ENCODE results near the gene P2RY13. TPM values are rescaled to one million over a fixed set of nuclear protein-coding genes. Genes with fewer than 3 reads are reported as not detected.

Gene P2RY13
- total RNA-seq, 1 experiment from 2014 or later: 0.97 TPM

DNA sequence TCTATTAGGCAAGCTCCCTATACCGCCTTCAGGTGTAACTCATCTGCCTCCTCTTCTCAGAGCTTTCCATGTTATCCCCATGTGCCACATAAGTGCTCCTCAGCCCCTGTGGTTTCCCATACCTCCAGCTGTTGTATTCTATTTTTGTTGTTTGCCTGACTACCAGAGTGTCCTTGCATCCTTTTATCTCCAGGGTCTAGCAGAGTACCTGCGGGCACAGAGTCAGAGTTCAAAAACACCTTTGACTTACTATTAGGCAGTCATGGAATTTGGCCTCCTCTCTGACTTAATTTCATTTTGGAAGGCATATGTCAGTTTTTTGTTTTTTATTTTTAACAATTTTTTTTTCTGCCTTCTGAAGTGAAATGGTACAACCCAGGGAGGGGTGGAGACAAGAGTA, 19.8 kb downstream of the P2RY13 start:
- Histone ChIP-seq H3K9ac (ENCODE audit: low read length) (no peak overlapping the region), H2AFZ (ENCODE audit: low read length) (no peak overlapping the region), H3K4me1 (ENCODE audit: low read length) (no peaks in the 10 kb centered on the region), H3K4me2 (ENCODE audit: low read depth, low read length, poor library complexity, severe bottlenecking) (no peak overlapping the region), H3K27me3 (ENCODE audit: low read length) (no peaks in the 10 kb centered on the region), H3K9me2 (replicated peaks; ENCODE audit: insufficient read depth, low read length) (no peaks in the 10 kb centered on the region), H3K4me3 (ENCODE audit: low read length) (no peak overlapping the region), H3K27ac (ENCODE audit: low read length) (no peak overlapping the region), H3K9me3 (ENCODE audit: low read length) (no peaks in the 10 kb centered on the region), H3K36me3 (ENCODE audit: insufficient read depth, low read length) (no peaks in the 10 kb centered on the region), H4K20me1 (ENCODE audit: insufficient read depth, low read depth, low read length) (no peaks in the 10 kb centered on the region), H3K79me2 (ENCODE audit: low read length) (no peaks in the 10 kb centered on the region)
- DNase-seq: no peak

DNA sequence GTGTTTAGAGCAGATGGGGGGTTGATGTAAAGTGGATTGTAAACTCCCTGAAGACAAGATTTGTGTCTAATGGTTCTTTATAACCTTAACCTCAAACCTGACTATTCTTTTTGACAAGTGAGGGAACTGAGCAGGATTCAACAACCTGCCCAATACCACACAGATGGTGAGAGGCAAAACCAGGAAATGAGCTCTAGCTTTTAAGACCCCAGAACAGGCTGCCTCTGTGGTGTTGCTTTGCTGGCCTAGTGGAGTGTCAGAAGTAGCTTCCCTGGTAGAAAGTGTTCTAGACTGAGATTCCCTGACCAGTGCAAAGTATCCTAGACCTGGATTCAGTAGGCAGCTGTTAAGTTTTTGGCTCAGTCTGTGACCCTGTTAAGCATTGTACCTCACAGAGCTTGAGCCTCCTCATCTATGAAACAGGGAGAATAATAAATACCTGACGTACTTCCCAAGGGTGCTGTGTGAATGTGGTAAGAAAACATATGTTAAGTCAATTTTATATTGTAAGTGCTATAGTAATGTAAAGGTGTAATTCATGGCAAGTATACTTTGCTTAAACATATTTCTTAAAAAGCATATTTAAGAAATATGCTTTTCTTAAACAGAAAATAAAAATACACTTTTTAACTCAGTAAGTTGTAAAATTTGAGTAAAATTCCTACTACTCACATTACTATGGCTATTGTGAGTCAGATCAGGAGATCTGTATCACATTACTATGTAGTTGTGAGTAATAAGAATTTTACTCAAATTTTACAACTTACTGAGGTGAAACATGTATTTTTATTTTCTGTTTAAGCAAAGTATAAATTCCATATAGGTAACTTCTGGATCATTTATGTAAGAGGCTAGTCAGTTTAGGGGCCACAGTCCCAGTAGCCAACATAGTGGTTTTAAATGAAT, 21.5 kb downstream of the P2RY13 start:
- H3K9ac ChIP-seq (ENCODE audit: low read length): no peak overlapping the region
- H3K27me3 ChIP-seq (ENCODE audit: low read length): no peaks in the 10 kb centered on the region
- no peaks in the 10 kb centered on the region for H3K9me2 ChIP-seq (replicated peaks; ENCODE audit: insufficient read depth, low read length)
- no peak overlapping the region for H3K4me3 ChIP-seq (ENCODE audit: low read length)
- H3K79me2 ChIP-seq (ENCODE audit: low read length): no peaks in the 10 kb centered on the region
- DNase-seq: no peak
- H3K4me2 ChIP-seq (ENCODE audit: low read depth, low read length, poor library complexity, severe bottlenecking): no peak overlapping the region
- no peaks in the 10 kb centered on the region for H4K20me1 ChIP-seq (ENCODE audit: insufficient read depth, low read depth, low read length)
- H2AFZ ChIP-seq (ENCODE audit: low read length): no peak overlapping the region
- no peaks in the 10 kb centered on the region for H3K9me3 ChIP-seq (ENCODE audit: low read length)
- no peak overlapping the region for H3K27ac ChIP-seq (ENCODE audit: low read length)
- no peaks in the 10 kb centered on the region for H3K4me1 ChIP-seq (ENCODE audit: low read length)
- no peaks in the 10 kb centered on the region for H3K36me3 ChIP-seq (ENCODE audit: insufficient read depth, low read length)

DNA sequence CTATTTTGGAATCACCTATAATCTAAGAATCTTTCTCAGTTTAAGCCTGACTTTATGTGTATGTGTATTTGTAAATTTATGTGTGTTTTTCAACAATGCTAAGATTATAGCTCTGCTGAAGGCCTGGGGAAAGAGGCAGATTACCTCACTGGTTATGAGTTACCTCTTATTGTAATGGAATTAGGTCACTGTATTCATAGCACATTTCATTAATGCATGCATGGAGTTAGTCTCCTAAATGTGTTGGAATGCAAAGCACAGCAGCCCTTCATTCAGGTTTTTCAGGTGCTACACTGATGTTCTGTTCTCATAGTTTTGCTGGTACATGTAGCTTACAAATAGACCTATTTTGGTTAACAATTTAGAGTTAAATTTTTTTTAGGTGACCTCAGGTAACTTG, 22.2 kb downstream of the P2RY13 start:
- H3K36me3 ChIP-seq (ENCODE audit: insufficient read depth, low read length): no peaks in the 10 kb centered on the region
- no peak overlapping the region for H3K27ac ChIP-seq (ENCODE audit: low read length)
- no peaks in the 10 kb centered on the region for H4K20me1 ChIP-seq (ENCODE audit: insufficient read depth, low read depth, low read length)
- no peak for DNase-seq
- no peaks in the 10 kb centered on the region for H3K79me2 ChIP-seq (ENCODE audit: low read length)
- H3K4me3 ChIP-seq (ENCODE audit: low read length): no peak overlapping the region
- no peaks in the 10 kb centered on the region for H3K9me2 ChIP-seq (replicated peaks; ENCODE audit: insufficient read depth, low read length)
- H3K9ac ChIP-seq (ENCODE audit: low read length): no peak overlapping the region
- H2AFZ ChIP-seq (ENCODE audit: low read length): no peak overlapping the region
- no peaks in the 10 kb centered on the region for H3K9me3 ChIP-seq (ENCODE audit: low read length)
- no peaks in the 10 kb centered on the region for H3K4me1 ChIP-seq (ENCODE audit: low read length)
- H3K4me2 ChIP-seq (ENCODE audit: low read depth, low read length, poor library complexity, severe bottlenecking): no peak overlapping the region
- H3K27me3 ChIP-seq (ENCODE audit: low read length): no peaks in the 10 kb centered on the region

DNA sequence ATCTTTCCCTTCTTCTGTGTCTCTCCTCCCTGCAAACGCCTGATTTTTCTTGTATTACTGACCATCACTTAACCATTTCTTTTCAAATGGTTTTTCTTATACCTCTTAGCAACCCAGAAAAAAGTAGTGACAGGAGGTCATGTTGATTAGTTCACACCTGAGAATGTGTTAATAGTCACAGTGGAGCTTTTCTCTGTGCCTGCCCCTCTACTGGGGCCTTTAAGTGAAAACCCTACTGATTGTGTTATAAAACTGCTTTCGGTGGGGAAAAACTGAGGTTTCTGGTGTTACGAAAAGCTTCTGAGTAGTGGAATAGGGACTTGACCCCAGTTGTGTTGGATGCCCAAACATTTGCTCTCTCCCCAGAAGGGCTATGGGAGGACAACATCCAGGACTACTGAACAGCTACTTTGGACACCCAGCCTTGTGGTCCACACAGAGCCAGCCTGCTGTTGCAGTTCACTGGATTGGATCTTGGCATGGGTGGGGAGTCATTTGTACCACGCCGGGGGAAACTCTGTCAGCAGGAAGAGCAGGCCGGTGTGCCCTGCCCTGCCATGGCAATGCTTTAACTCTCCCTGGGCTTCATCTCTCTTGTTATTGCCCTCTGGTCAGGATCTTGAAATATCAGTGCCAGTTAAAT, 23.1 kb downstream of the P2RY13 start:
- Histone ChIP-seq H4K20me1 (ENCODE audit: insufficient read depth, low read depth, low read length) (no peaks in the 10 kb centered on the region), H3K9me2 (replicated peaks; ENCODE audit: insufficient read depth, low read length) (no peaks in the 10 kb centered on the region), H2AFZ (ENCODE audit: low read length) (no peak overlapping the region), H3K27ac (ENCODE audit: low read length) (no peak overlapping the region), H3K4me1 (ENCODE audit: low read length) (0 out of 2 replicates have a peak, but pooled peaks cover 3% of the 10 kb centered on the region), H3K4me3 (ENCODE audit: low read length) (no peak overlapping the region), H3K4me2 (ENCODE audit: low read depth, low read length, poor library complexity, severe bottlenecking) (no peak overlapping the region), H3K79me2 (ENCODE audit: low read length) (no peaks in the 10 kb centered on the region), H3K9me3 (ENCODE audit: low read length) (no peaks in the 10 kb centered on the region), H3K27me3 (ENCODE audit: low read length) (no peaks in the 10 kb centered on the region), H3K36me3 (ENCODE audit: insufficient read depth, low read length) (no peaks in the 10 kb centered on the region), H3K9ac (ENCODE audit: low read length) (no peak overlapping the region)
- DNase-seq: no peak

GRCh38 chr3:151305775-151306151, 23.6 kb downstream of the P2RY13 start:
- Histone ChIP-seq H3K9me3 (ENCODE audit: low read length) (no peaks in the 10 kb centered on the region), H2AFZ (ENCODE audit: low read length) (no peak overlapping the region), H3K36me3 (ENCODE audit: insufficient read depth, low read length) (no peaks in the 10 kb centered on the region), H3K79me2 (ENCODE audit: low read length) (no peaks in the 10 kb centered on the region), H3K4me2 (ENCODE audit: low read depth, low read length, poor library complexity, severe bottlenecking) (no peak overlapping the region), H3K4me3 (ENCODE audit: low read length) (no peak overlapping the region), H3K27ac (ENCODE audit: low read length) (no peak overlapping the region), H4K20me1 (ENCODE audit: insufficient read depth, low read depth, low read length) (no peaks in the 10 kb centered on the region), H3K9ac (ENCODE audit: low read length) (no peak overlapping the region), H3K4me1 (ENCODE audit: low read length) (0 out of 2 replicates have a peak, but pooled peaks cover 4% of the 10 kb centered on the region), H3K9me2 (replicated peaks; ENCODE audit: insufficient read depth, low read length) (no peaks in the 10 kb centered on the region), H3K27me3 (ENCODE audit: low read length) (no peaks in the 10 kb centered on the region)
- DNase-seq: no peak

DNA sequence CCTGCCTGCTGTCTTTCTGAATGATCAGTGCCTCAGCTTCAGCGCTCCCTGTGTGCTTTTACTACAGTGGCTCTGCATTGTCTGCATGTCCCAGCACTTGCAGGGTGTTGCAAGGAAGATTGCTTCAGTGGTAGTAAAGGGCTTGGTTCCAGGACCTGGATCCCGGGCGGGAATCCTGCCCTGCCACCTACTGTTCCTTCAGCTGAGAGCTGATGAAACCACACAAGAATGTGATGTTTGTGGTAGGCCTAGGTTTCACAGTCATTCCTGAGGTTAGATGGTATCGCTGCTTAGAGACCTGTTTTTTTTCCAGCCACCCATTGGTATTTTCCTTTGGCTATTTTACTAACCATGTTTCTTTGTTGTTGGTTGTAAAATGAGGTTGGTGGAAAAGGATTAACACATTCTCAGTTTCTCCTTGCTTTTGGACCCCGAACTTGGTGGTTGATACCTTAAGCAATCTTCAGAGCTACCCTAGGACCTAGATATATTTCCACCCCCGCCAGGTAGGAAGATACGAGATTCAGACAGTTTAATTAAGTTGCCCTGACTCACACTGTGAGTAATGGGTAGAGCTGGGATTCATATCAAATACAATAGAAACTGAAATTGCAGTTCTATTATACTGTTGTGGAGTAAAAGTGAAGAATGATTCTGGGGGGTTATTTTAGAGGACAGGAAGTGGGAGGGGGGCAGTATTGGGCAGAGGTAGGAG, 24.1 kb downstream of the P2RY13 start:
- no peak overlapping the region for H2AFZ ChIP-seq (ENCODE audit: low read length)
- no peak overlapping the region for H3K27ac ChIP-seq (ENCODE audit: low read length)
- no peaks in the 10 kb centered on the region for H3K9me2 ChIP-seq (replicated peaks; ENCODE audit: insufficient read depth, low read length)
- H3K79me2 ChIP-seq (ENCODE audit: low read length): no peaks in the 10 kb centered on the region
- H3K4me3 ChIP-seq (ENCODE audit: low read length): no peak overlapping the region
- H3K9ac ChIP-seq (ENCODE audit: low read length): no peak overlapping the region
- H3K4me2 ChIP-seq (ENCODE audit: low read depth, low read length, poor library complexity, severe bottlenecking): no peak overlapping the region
- no peaks in the 10 kb centered on the region for H3K36me3 ChIP-seq (ENCODE audit: insufficient read depth, low read length)
- H3K9me3 ChIP-seq (ENCODE audit: low read length): no peaks in the 10 kb centered on the region
- H4K20me1 ChIP-seq (ENCODE audit: insufficient read depth, low read depth, low read length): no peaks in the 10 kb centered on the region
- no peaks in the 10 kb centered on the region for H3K27me3 ChIP-seq (ENCODE audit: low read length)
- no peak for DNase-seq
- 0 out of 2 replicates have a peak, but pooled peaks cover 4% of the 10 kb centered on the region for H3K4me1 ChIP-seq (ENCODE audit: low read length)

DNA sequence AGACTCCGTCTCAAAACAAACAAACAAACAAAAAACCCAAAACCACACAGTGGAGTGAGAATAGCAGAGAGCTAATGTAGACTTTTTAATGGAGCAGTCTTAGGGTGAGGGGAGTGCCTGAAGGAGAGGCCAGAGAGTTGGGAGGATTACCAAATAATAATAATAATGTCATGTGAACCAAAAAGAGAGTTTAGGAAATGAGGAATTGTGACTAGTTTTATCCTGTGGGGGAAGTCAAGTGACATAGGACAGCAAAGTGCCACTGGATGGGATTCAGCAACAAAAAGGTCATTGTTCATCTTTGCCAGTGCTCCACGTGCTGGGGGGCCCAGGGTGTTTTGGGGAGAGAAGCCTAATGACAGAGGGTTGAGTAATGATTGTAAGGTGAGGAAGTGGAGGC, 25.6 kb downstream of the P2RY13 start:
- Histone ChIP-seq H4K20me1 (ENCODE audit: insufficient read depth, low read depth, low read length) (no peaks in the 10 kb centered on the region), H3K36me3 (ENCODE audit: insufficient read depth, low read length) (no peaks in the 10 kb centered on the region), H3K27me3 (ENCODE audit: low read length) (no peaks in the 10 kb centered on the region), H3K9ac (ENCODE audit: low read length) (no peak overlapping the region), H3K79me2 (ENCODE audit: low read length) (no peaks in the 10 kb centered on the region), H3K9me3 (ENCODE audit: low read length) (no peaks in the 10 kb centered on the region), H3K9me2 (replicated peaks; ENCODE audit: insufficient read depth, low read length) (no peaks in the 10 kb centered on the region), H3K27ac (ENCODE audit: low read length) (no peak overlapping the region), H2AFZ (ENCODE audit: low read length) (no peak overlapping the region), H3K4me1 (ENCODE audit: low read length) (0 out of 2 replicates have a peak, but pooled peaks cover 4% of the 10 kb centered on the region), H3K4me3 (ENCODE audit: low read length) (no peak overlapping the region), H3K4me2 (ENCODE audit: low read depth, low read length, poor library complexity, severe bottlenecking) (no peak overlapping the region)
- DNase-seq: no peak

- Histone ChIP-seq H3K4me3 (ENCODE audit: low read length) (no peak overlapping the region), H2AFZ (ENCODE audit: low read length) (no peak overlapping the region), H3K4me1 (ENCODE audit: low read length) (0 out of 2 replicates have a peak, but pooled peaks cover 4% of the 10 kb centered on the region), H3K79me2 (ENCODE audit: low read length) (no peaks in the 10 kb centered on the region), H3K9ac (ENCODE audit: low read length) (no peak overlapping the region), H3K9me2 (replicated peaks; ENCODE audit: insufficient read depth, low read length) (no peaks in the 10 kb centered on the region), H3K36me3 (ENCODE audit: insufficient read depth, low read length) (no peaks in the 10 kb centered on the region), H4K20me1 (ENCODE audit: insufficient read depth, low read depth, low read length) (no peaks in the 10 kb centered on the region), H3K4me2 (ENCODE audit: low read depth, low read length, poor library complexity, severe bottlenecking) (no peak overlapping the region), H3K27ac (ENCODE audit: low read length) (no peak overlapping the region), H3K27me3 (ENCODE audit: low read length) (no peaks in the 10 kb centered on the region), H3K9me3 (ENCODE audit: low read length) (no peaks in the 10 kb centered on the region)
- DNase-seq: no peak
Measured at GRCh38 chr3:151301787-151302186, 27.6 kb downstream of the P2RY13 start.
